HG03378 (cell line): ENCODE data around the gene ITGB5.
"Not testable (repeated sequence)": the region's sequence is repeated elsewhere in the genome, so short reads cannot be mapped to it uniquely, and the experiment has no call there.

Source experiments
- ATAC-seq: cut with Tn5 transposase; IDR thresholded peaks from one replicate; pipeline ENCODE4 v1.9.1; 2021; ENCODE audit warnings: mild to moderate bottlenecking, moderate library complexity; ENCODE audit not compliant: unreplicated experiment

The ITGB5 gene

GRCh38 chr3:124758851-124759635, 128.1 kb downstream of the ITGB5 start:
- no peak for ATAC-seq

- ATAC-seq = not testable (repeated sequence)
Measured at GRCh38 chr3:124757926-124758325, 129.2 kb downstream of the ITGB5 start.

- ATAC-seq = no peak
Measured at GRCh38 chr3:124752051-124752450, 135.1 kb downstream of the ITGB5 start.

- no peak for ATAC-seq
Measured at GRCh38 chr3:124751501-124751900, 135.7 kb downstream of the ITGB5 start.

GRCh38 chr3:124749877-124750276, 137.3 kb downstream of the ITGB5 start:
- ATAC-seq = not testable (repeated sequence)

GRCh38 chr3:124748560-124749198, 138.5 kb downstream of the ITGB5 start:
- ATAC-seq = no peak

GRCh38 chr3:124747111-124747981, 139.8 kb downstream of the ITGB5 start:
- ATAC-seq = no peak

GRCh38 chr3:124745756-124746155, 141.4 kb downstream of the ITGB5 start:
- no peak for ATAC-seq

- no peak for ATAC-seq
Measured at GRCh38 chr3:124741027-124741426, 146.1 kb downstream of the ITGB5 start.

GRCh38 chr3:124731760-124732159, 155.4 kb downstream of the ITGB5 start:
- ATAC-seq = no peak

- ATAC-seq = no peak
Measured at GRCh38 chr3:124730941-124731297, 156.2 kb downstream of the ITGB5 start.

GRCh38 chr3:124730129-124730940, 156.8 kb downstream of the ITGB5 start, which contains the start of gene UMPS:
Gene UMPS (plus strand): TSS chr3:124730452. CDS start chr3:124730472, 20 bp downstream.
- peak; percentile 90 for ATAC-seq

- no peak for ATAC-seq
Measured at GRCh38 chr3:124722589-124722988, 164.6 kb downstream of the ITGB5 start.

- no peak for ATAC-seq
Measured at GRCh38 chr3:124714223-124714853, 172.8 kb downstream of the ITGB5 start.
